Measurements from ENCODE around the gene RPA3. TPM values are rescaled to one million over a fixed set of nuclear protein-coding genes. Genes with fewer than 3 reads are reported as not detected.

RPA3 gene
- total and polyA plus RNA-seq, 2 of the 13 experiments (the other 11 are each of a cell fraction or from before 2014, with no cell fraction given) = 38.3 to 154 TPM

DNA sequence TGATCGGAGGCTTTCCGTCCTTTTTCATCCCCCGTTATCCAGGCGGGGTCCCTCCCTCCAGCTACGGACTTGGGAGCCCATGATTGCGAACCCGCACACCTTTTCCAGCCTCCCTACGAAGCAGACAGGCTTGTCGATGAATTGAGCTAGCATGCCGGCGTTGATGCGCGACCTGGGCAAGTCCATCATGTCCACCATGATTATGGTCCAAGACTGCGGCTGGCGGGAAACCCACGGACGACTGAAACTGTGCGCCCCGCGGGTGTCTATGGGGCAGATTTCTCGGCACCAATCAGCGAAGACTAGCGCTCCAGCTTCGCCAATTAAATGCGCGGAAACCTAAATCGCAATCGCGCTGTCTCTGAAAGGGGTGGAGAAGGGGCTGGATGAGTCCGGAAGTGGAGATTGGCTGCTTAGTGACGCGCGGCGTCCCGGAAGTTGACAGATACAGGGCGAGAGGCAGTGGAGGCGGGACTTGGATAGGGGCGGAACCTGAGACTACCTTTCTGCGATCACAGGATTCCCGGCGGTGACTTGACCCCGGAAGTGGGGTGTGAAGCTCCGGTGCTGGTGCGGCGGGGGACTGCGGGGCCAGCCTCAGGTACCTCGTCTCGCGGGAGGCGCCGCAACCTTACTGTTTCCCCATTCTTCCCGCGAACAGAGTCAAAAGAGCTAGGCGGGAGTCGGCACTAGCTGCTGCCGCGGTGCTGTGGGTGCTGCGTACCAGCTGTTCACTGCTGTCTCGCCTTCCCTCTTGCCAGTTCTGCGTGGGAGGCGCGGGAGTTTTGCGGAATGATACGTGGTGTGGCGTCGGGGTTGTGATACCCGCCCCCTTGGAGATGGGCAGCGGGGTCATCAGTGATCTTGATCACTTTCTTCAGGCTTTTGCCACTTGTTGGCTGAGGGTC is 77.9 kb downstream of the RPA3 start, which contains the start of gene UMAD1 (continued):
- TF ChIP-seq, protein P1, sequence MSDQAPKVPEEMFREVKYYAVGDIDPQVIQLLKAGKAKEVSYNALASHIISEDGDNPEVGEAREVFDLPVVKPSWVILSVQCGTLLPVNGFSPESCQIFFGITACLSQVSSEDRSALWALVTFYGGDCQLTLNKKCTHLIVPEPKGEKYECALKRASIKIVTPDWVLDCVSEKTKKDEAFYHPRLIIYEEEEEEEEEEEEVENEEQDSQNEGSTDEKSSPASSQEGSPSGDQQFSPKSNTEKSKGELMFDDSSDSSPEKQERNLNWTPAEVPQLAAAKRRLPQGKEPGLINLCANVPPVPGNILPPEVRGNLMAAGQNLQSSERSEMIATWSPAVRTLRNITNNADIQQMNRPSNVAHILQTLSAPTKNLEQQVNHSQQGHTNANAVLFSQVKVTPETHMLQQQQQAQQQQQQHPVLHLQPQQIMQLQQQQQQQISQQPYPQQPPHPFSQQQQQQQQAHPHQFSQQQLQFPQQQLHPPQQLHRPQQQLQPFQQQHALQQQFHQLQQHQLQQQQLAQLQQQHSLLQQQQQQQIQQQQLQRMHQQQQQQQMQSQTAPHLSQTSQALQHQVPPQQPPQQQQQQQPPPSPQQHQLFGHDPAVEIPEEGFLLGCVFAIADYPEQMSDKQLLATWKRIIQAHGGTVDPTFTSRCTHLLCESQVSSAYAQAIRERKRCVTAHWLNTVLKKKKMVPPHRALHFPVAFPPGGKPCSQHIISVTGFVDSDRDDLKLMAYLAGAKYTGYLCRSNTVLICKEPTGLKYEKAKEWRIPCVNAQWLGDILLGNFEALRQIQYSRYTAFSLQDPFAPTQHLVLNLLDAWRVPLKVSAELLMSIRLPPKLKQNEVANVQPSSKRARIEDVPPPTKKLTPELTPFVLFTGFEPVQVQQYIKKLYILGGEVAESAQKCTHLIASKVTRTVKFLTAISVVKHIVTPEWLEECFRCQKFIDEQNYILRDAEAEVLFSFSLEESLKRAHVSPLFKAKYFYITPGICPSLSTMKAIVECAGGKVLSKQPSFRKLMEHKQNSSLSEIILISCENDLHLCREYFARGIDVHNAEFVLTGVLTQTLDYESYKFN (CRISPR knock-in tag; conservative IDR thresholded peaks at IDR 0.05) = no peak
- peak; percentile 65; the same call in 1 of the 2 replicates for TF ChIP-seq ZNF501 (CRISPR knock-in tag; IDR thresholded peaks at IDR 0.05)
- no peak for TF ChIP-seq CC2D1A (CRISPR knock-in tag; IDR thresholded peaks at IDR 0.05)
- TF ChIP-seq, protein P2, sequence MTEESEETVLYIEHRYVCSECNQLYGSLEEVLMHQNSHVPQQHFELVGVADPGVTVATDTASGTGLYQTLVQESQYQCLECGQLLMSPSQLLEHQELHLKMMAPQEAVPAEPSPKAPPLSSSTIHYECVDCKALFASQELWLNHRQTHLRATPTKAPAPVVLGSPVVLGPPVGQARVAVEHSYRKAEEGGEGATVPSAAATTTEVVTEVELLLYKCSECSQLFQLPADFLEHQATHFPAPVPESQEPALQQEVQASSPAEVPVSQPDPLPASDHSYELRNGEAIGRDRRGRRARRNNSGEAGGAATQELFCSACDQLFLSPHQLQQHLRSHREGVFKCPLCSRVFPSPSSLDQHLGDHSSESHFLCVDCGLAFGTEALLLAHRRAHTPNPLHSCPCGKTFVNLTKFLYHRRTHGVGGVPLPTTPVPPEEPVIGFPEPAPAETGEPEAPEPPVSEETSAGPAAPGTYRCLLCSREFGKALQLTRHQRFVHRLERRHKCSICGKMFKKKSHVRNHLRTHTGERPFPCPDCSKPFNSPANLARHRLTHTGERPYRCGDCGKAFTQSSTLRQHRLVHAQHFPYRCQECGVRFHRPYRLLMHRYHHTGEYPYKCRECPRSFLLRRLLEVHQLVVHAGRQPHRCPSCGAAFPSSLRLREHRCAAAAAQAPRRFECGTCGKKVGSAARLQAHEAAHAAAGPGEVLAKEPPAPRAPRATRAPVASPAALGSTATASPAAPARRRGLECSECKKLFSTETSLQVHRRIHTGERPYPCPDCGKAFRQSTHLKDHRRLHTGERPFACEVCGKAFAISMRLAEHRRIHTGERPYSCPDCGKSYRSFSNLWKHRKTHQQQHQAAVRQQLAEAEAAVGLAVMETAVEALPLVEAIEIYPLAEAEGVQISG (CRISPR knock-in tag; IDR thresholded peaks at IDR 0.05) = peak; percentile 42; the same call in 1 of the 2 replicates
- no peak for TF ChIP-seq MAZ (IDR thresholded peaks at IDR 0.05; ENCODE audit: borderline replicate concordance, low read depth, low read length)
- TF ChIP-seq MAZ (CRISPR knock-in tag; IDR thresholded peaks at IDR 0.05; ENCODE audit: low read depth) = peak; percentile 57
- TF ChIP-seq TOPORS (CRISPR knock-in tag; IDR thresholded peaks at IDR 0.05) = no peak
- TF ChIP-seq ZNF329 (CRISPR knock-in tag; IDR thresholded peaks at IDR 0.05; ENCODE audit: low read depth) = no peak; the same call in 1 of the 2 replicates
- TF ChIP-seq NCOA2 (CRISPR knock-in tag; IDR thresholded peaks at IDR 0.05) = 0 out of 2 replicates have a peak, but pooled peaks have one; percentile 9
- TF ChIP-seq, protein P3, sequence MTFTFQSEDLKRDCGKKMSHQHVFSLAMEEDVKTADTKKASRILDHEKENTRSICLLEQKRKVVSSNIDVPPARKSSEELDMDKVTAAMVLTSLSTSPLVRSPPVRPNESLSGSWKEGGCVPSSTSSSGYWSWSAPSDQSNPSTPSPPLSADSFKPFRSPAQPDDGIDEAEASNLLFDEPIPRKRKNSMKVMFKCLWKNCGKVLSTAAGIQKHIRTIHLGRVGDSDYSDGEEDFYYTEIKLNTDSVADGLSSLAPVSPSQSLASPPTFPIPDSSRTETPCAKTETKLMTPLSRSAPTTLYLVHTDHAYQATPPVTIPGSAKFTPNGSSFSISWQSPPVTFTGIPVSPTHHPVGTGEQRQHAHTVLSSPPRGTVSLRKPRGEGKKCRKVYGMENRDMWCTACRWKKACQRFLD (CRISPR knock-in tag; IDR thresholded peaks at IDR 0.05; ENCODE audit: borderline replicate concordance) = peak; percentile 23; the same call in 1 of the 2 replicates
- TF ChIP-seq HIVEP1 (CRISPR knock-in tag; IDR thresholded peaks at IDR 0.05) = no peak
- TF ChIP-seq SPEN (CRISPR knock-in tag; IDR thresholded peaks at IDR 0.05; ENCODE audit: low read depth) = peak; percentile 68; the same call in 1 of the 2 replicates
- TF ChIP-seq, protein P4, sequence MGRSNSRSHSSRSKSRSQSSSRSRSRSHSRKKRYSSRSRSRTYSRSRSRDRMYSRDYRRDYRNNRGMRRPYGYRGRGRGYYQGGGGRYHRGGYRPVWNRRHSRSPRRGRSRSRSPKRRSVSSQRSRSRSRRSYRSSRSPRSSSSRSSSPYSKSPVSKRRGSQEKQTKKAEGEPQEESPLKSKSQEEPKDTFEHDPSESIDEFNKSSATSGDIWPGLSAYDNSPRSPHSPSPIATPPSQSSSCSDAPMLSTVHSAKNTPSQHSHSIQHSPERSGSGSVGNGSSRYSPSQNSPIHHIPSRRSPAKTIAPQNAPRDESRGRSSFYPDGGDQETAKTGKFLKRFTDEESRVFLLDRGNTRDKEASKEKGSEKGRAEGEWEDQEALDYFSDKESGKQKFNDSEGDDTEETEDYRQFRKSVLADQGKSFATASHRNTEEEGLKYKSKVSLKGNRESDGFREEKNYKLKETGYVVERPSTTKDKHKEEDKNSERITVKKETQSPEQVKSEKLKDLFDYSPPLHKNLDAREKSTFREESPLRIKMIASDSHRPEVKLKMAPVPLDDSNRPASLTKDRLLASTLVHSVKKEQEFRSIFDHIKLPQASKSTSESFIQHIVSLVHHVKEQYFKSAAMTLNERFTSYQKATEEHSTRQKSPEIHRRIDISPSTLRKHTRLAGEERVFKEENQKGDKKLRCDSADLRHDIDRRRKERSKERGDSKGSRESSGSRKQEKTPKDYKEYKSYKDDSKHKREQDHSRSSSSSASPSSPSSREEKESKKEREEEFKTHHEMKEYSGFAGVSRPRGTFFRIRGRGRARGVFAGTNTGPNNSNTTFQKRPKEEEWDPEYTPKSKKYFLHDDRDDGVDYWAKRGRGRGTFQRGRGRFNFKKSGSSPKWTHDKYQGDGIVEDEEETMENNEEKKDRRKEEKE (IDR thresholded peaks at IDR 0.05) = no peak
- no peak for TF ChIP-seq ZSCAN30 (CRISPR knock-in tag; IDR thresholded peaks at IDR 0.05)
- TF ChIP-seq ZNF160 (CRISPR knock-in tag; IDR thresholded peaks at IDR 0.05) = no peak
- peak; percentile 85 for TF ChIP-seq SP4 (CRISPR knock-in tag; IDR thresholded peaks at IDR 0.05)
- TF ChIP-seq RFX1 (IDR thresholded peaks at IDR 0.05) = peak; percentile 82
- peak; percentile 84 for TF ChIP-seq DR1 (CRISPR knock-in tag; IDR thresholded peaks at IDR 0.05)
- TF ChIP-seq HOXA5 (CRISPR knock-in tag; IDR thresholded peaks at IDR 0.05) = peak; percentile 59

Data from HepG2 (cell line).